Embryonic facial prominence (tissue), 1 donor: ENCODE measurements around the gene FCRLA.

Experiments used
- DNase-seq: peaks from one replicate; pipeline ENCODE4 v3.0.0-alpha.2; 2016; ENCODE audit errors: extremely low spot score

FCRLA gene

DNA sequence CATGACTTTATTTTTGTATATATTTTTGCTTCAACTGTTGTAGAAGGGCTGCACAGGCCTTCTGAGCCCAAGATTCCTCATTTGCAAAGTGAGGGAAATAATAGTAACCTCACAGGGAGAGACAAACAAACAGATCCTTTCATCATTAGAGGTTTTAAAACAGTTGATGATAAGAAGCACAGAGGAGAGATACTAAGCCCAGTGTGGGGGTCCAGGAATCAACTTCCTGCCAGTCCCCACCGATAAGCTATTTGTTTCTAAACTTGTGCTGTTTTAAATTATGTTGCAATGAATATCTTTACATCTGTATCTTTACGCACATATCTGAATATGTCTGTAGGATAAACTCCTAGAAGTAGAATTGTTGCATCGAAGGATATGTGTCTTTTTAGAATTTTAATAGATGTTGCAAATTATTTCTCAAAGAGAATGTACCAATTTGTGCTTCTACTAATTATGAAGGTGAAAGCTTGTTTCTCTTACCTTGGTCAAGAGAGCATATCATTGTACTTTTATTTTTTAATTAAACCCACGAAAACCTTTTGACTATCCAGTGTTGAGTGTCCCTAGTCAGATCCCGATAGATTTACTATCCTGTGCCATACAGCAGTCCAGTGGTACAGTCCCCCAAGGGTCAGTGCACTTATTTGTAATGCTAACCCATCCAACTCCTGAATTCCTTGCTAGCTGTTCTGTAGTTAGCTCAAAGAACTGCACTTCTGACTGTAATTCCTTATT lies 25.1 kb downstream of the FCRLA start:
- DNase-seq: no peak

DNA sequence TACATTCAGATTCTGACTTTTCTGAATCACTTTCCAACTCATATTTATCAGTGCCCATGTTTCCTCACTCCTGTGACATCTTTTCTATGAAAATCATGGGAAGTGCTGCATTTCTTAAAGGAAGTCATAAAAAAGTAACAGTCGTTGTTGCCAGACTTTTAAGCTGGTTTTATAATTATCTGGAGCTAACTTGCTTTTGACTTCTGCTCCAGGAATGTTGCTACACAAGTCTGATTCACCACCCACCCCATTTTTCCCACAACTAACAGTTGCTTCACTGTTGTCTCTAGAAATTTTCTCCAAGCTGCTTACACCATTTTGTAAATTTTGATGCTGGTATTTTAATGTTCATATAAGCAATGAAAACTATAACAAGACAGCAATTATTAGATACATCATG lies 26.5 kb downstream of the FCRLA start:
- no peak for DNase-seq

DNA sequence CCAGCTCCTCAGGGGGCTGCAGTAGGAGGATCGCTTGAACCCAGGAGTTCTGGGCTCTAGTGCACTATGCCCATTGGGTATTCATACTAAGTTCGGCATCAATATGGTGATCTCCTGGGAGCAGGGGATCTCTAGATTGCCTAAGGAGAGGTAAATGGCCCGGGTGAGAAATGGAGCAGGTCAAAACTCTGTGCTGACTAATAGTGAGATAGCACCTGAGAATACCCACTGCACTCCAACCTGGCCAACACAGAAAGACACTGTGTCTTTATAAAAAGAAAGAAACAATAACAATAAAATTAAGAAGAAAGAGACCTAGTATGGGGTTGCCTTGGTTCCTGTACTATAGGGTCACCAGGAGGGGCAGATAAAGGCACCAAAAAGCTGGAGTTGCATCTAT lies 28.8 kb downstream of the FCRLA start:
- DNase-seq: no peak

DNA sequence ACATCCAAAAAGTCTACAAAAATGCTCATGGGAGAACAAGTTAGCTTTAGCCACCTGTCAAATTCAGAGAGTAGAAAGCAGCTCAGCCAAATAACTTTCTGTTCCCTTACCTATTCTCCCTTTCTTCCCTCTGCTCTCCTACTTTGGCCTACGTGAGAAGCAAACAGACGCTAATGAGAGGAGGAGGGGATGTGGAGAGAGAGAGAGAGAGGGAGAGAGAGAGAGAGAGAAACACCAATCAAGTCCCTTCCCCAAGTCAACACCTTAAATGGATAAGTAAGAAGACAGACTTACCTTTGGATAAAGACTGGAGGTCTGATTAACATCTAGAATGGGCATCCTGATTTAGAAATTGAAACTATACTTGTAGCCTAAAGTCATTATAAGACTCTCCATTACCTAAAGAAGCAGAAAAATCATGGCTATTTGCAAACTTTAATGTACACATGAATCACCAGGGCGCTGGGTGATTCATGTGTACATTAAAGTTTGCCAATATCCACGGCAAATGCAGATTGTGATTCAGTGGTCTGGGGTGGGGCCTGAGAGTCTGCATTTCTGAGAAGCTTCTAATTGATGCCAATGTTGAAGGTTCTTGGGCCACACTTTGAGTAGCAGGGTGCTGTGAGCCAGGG lies 29.4 kb downstream of the FCRLA start:
- DNase-seq: no peak

DNA sequence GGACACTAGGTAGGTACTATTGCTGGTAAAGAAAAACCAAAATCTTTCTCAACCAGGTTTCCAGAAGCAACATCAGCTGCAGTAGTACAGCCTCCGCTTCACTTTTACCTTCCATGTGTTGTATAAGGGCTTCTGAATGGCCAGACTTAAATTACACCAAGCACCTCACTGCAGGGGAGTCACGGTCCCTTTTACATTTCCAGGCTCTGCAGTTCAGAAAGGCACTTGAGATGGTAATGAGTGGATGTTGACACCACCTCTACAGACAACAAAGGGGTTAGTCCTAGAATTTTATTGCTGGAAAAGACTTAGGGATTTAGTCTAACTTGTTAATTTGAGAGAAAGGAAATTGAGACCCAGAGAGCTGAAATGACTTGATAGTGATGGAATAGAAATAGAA lies 30.6 kb downstream of the FCRLA start:
- DNase-seq: no peak

DNA sequence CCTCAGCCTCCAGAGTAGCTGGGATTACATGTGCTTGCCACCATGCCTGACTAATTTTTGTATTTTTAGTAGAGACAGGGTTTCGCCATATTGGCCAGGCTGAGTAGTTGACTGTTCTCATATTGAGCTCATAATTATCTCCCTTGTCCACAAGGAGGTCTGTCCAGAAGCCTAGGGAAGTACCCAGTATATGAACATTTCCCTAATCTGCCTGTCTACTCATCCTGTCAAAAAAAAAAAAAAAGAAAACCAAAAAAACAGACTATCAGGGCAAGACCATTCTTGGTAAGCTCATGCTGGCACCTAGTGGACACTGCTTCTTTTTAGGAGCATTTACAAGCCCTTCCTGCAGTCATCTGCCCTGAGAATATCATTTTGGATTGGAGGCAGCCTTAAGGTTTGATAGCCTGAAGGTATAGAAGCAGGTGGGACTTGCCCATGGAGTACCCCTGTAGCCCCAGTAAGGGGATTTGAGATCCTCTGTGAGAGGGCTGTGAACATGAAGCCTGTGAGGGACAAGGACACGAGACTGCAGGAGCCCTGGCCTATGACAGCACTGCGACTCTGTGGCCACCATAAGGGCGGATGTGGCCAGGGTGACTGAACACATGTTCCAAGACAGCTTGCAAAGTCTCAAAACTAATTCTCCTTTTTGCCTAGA lies 31.7 kb downstream of the FCRLA start:
- DNase-seq: no peak

DNA sequence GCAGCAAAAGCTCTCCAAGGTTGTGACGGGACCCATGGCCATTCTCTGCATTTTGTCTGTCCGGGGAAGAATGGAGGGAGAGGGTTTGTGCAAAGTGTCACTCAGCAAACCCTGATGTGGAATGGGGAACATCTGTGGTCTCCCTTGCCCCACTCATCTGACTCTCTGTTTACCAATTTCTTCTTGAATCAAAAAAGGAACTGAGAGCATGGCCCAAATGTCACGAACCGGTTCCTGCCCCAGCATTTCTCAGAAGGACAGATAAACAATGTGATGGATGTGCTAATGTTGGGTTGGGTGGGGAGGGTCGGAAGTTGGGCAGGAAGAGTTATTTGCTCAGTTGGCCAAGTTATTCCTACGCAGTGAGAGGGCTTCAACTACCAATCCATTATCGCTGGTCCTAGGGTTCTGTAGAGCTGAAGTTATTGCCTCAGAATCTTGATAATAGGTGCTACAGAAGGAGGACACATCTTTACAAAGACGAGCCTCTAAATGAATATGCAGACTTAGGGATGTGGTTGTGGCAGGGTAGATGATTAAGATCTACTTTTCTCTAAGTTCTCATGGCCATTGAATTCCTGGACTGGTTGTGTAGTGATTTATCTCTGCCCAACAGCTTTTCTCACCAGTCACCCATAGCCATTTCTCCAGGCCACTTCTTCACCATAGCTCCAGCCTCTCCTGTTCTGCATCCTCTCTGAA lies 33.0 kb downstream of the FCRLA start:
- DNase-seq: no peak

DNA sequence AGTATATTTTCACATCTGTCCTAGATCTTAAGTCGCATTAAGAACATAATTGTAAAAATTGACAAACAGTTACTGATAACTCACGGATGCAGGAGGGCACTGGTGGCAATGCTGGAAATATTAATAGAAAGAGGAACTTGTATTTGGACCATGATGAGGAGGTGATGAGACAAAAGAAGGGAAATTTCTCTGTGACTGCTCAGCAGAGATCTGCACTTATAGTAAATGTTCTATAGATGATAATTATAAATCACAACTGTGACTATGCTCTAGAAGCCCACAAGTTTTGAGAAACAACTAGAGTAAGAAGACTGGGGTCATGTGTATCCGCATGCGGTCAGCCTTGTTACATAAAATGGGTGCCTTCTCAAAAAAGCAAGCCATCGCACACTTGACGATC lies 33.9 kb downstream of the FCRLA start:
- DNase-seq: no peak

DNA sequence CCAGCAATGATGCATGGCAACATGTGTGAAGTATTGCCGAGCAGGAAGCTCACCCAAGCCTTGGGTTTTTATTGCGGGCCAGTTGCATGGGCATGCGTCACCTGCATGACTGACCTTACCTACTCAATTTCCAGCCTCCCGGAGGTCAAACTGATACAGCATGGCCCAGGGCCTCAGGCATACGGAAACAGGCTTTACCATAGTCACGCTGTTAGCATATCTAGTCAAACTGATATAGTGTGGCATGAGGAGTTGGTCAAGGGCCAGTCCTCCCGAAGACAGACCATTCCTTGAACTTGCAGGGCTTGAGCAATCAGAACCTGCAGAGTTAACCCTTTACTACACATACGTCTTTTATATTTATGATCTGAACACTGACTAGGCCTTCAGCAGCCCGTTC lies 36.2 kb downstream of the FCRLA start:
- no peak for DNase-seq

DNA sequence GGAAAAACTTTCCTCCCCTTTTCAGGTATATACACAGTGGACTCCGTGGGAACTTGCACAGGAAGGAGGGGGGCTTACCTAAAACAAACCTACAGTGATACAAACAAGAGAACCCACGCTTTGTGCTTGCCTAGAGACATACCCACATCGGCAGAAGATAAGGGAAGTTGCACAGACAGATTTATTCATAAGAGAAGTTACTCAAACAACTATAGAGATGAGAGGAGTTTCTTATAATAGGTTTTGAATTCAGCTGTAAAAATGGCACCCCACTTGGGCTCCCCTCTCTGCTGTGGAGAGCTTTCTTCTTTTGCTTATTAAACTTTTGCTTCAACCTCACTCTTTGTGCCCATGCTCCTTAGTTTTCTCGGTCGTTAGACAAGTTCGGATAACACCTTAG lies 40.8 kb downstream of the FCRLA start:
- no peak for DNase-seq

DNA sequence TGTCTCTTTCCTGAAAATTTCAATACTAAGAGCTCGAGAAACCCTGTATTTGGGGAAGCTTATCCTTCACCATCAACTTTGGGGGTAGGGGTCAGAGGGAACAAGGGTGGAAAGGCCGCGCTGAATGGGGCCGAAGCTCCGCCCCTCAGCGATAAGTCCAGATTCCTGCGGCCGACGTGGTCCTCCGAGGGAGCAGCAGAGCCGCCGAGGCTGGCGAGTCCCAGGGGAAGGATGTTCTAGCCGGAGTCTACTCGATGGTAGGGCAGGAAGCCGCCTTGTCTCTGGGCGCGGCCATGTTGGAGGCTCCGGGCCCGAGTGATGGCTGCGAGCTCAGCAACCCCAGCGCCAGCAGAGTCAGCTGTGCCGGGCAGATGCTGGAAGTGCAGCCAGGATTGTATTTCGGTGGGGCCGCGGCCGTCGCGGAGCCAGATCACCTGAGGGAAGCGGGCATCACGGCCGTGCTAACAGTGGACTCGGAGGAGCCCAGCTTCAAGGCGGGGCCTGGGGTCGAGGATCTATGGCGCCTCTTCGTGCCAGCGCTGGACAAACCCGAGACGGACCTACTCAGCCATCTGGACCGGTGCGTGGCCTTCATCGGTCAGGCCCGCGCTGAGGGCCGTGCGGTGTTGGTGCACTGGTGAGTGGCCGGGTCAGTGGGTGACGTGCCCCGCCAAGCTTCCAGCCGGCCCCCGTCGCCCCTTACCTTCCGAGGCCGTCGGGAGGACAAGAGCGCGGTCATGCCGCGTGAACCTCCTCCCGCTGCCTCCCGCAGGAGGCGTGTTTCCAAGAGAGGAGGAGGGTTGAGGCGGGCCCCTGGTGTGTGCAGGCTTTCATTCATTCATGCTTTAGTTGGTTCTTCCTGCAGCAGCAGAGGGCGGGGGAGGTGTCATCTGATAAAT lies 42.7 kb downstream of the FCRLA start, which contains the start of gene DUSP12:
Gene DUSP12, plus strand, starts transcription at position 278 of the 899 bp plus-strand sequence. Its CDS starts 16 bp downstream, at position 294.
- DNase-seq: peak; percentile 90

DNA sequence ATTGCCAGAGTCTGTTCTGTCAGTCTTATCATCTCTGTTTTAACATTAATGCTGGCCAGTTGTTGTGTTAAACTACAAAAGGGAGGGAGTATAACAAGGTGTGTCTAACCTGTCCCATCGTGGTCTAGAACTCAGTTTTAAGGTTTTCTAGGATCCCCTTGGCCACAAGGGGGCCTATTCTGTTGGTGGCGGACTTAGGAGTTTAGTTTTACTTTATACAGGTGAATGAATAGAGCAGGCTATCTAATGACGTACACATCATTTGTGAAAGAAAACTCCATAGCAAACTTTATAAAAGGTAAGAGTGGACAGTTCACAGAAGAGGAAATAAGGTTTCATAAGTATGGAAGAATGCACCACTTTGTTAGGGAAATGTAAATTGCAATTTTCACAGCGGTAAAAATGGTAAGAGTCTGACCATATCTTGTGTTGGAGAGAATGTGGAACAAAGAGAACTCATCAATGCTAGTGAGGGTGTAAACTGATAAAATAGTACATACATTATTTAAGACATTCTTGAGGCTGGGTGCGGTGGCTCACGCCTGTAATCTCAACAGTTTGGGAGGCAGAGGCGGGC lies 56.6 kb downstream of the FCRLA start:
- no peak for DNase-seq
